Heart right ventricle (tissue), 16 donors: ENCODE data around the gene VAMP2. TPM values are rescaled to one million over a fixed set of nuclear protein-coding genes. Genes with fewer than 3 reads are reported as not detected.
A peak's percentile ranks its signal among the peaks of the same experiment; 100 is the strongest.

ENCODE experiments used
- ATAC-seq, 8 donors: fragments of 200-7000 bp; cut with Tn5 transposase; one replicate each; pipeline ENCODE4 v1.9.1; 2020; ENCODE audit warnings: mild to moderate bottlenecking in 8 of 8, moderate library complexity in 8 of 8, moderate number of reproducible peaks in 1 of 8
- DNase-seq, 2 donors: peaks; one replicate each; pipeline ENCODE4 v3.0.0-alpha.2; 2020
- H3K27ac ChIP-seq, 10 donors: fragments of 200-600 bp; sonication (generic) in 2 of 10; one replicate each; pipeline versions ENCODE4 v1.5.0 to v1.8.0; 2020 to 2022; ENCODE audit warnings: mild to moderate bottlenecking in 3 of 10
- H3K27me3 ChIP-seq, 7 donors: fragments of 200-600 bp; one replicate each; pipeline ENCODE4 v1.8.0; 2021 to 2022; ENCODE audit warnings: mild to moderate bottlenecking in 2 of 7
- H3K36me3 ChIP-seq, 9 donors: fragments of 200-600 bp; sonication (generic) in 1 of 9; one replicate each; pipeline versions ENCODE4 v1.5.0 to v1.8.0; 2020 to 2022; ENCODE audit warnings: mild to moderate bottlenecking in 2 of 9
- H3K4me1 ChIP-seq, 9 donors: fragments of 200-600 bp; sonication (generic) in 1 of 9; one replicate each; pipeline versions ENCODE4 v1.5.0 to v1.8.0; 2020 to 2022; ENCODE audit warnings: mild to moderate bottlenecking in 4 of 9
- H3K4me3 ChIP-seq, 10 donors: fragments of 200-600 bp; sonication (generic) in 2 of 10; one replicate each; pipeline versions ENCODE4 v1.5.0 to v1.8.0; 2020 to 2022; ENCODE audit warnings: mild to moderate bottlenecking in 7 of 10, moderate library complexity in 2 of 10
- H3K9me3 ChIP-seq, 11 donors: fragments of 200-600 bp in 10 of 11; sonication (generic) in 2 of 11; one replicate each; pipeline versions ENCODE4 v1.5.0 to v1.8.0; 2013 to 2022; ENCODE audit warnings: mild to moderate bottlenecking in 2 of 11, control low read depth in 1 of 11, moderate library complexity in 1 of 11
- CTCF ChIP-seq, 9 donors: fragments of 200-600 bp; sonication (generic) in 2 of 9; IDR thresholded peaks; one replicate each; pipeline versions ENCODE4 v1.5.0 to v1.8.0; 2021 to 2022; ENCODE audit warnings: antibody characterized with exemption in 9 of 9, mild to moderate bottlenecking in 5 of 9, moderate library complexity in 1 of 9
- WGBS, 2 donors: extraction: QIAGEN DNeasy Blood & Tissue Kit; methylation state at CpG; one replicate each; pipeline ENCODE4 v1.1.7; 2013; ENCODE audit warnings: inconsistent platforms in 1 of 2; 5-methylcytosine and 5-hydroxymethylcytosine counted together
- intact Hi-C, 10 donors: fragments of 100-400 bp; cut with DNase I; formaldehyde crosslinking; loops; one replicate each; pipeline versions ENCODE4 v1.11.1 to v1.14.2; 2022
- polyA plus RNA-seq, 2 donors: library from polyadenylated mRNA; stranded (reverse); fragments of 200-250 nt; gene quantifications; one replicate each; pipeline ENCODE4 v1.2.3, GENCODE V29; 2013
- total RNA-seq, 10 donors: library from RNA; stranded (reverse); fragmentation: NEBNext Ultra II Directional in 3 of 10; extraction: Animal tissue kit (Norgen Biotek cat#: 25700) in 3 of 10; gene quantifications; one replicate each; pipeline versions ENCODE4 v1.2.1 to v1.2.4, GENCODE V29; 2021 to 2023
- donor health status: Arrhythmogenic right ventricular cardiomyopathy.
- donor health status: ischemic (EF 13 %, LVEDD 7.1; RV severe dilation, severe dysfunction).
- donor health status: healthy with polysubstance abuse.
- donor health status: DM: no; HTN: yes; CAD: no.
- donor health status: DM: no; HTN: no; CAD: no.
- donor health status: ischemic (EF 25% LVEDD 6.9; RV normal size, moderate dysfunction).
- donor health status: ischemic (EF 25% LVEDD 5.7; RV mildly dilated, moderate dysfunction).
- donor health status: healthy.
- donor health status: DM: yes; HTN: yes; CAD: no.
- donor health status: Ischemic cardiomyopathy.
- donor health status: ischemic (EF 35%, LVEDD 5.7; RV mildly dilated, moderate dysfunction).
- donor health status: nonischemic (EF 11% LVEDD 7.7; RV severe dilation, severe dysfunction).
- donor health status: DM: yes; HTN: yes; CAD: no.
- donor health status: PGD.
- donor health status: ischemic (EF 29% LVEDD 5.4; RV normal size, mild dysfunction).
- donor health status: nonischemic (EF 23%, LVEDD 6.1; RV moderate dilation, normal function).

Gene VAMP2
- total and polyA plus RNA-seq, 12 donors: 46.8 to 67.8 (median 59.9) TPM

- no peak for TF ChIP-seq CTCF (IDR thresholded peaks at IDR 0.05)
- WGBS, 2 donors: 0% methylated on average over 44 of the region's 44 CpGs
- peak; percentile 90 to 93 for DNase-seq
- Histone ChIP-seq H3K27me3 (no peaks in the 10 kb centered on the region), H3K27ac (peak overlapping the region; percentile 81 to 99 (median 93)), H3K36me3 (no peaks in the 10 kb centered on the region), H3K9me3 (no peaks in the 10 kb centered on the region), H3K4me3 (peak overlapping the region; percentile 63 to 90 (median 78)), H3K4me1 (peaks cover 7 to 43% (median 24%) of the 10 kb centered on the region in 9 donors)
- intact Hi-C loops: loop anchor here (1.0 to 10.0 kb wide), 12 partner anchors 31 to 111 kb away; partner anchors contain the start of genes HES7 (in 4 of the 10), CTC1 (in 2 of the 10), PFAS (in 2 of the 10) and ALOXE3 (in 1 of the 10)
- peak; percentile 24 to 69 (median 57) for ATAC-seq
Observed at GRCh38 chr17:8185582-8186445, 23.1 kb upstream of the VAMP2 start.

GRCh38 chr17:8176998-8177731 lies 14.4 kb upstream of the VAMP2 start:
- no peak for TF ChIP-seq CTCF (IDR thresholded peaks at IDR 0.05)
- Histone ChIP-seq H3K4me3 (peak overlapping the region in 9 of 10 donors; percentile 45 to 87 (median 71)), H3K27ac (peak overlapping the region; percentile 62 to 93 (median 82)), H3K9me3 (no peaks in the 10 kb centered on the region), H3K36me3 (no peaks in the 10 kb centered on the region), H3K27me3 (no peaks in the 10 kb centered on the region), H3K4me1 (peaks cover 11 to 43% (median 27%) of the 10 kb centered on the region in 9 donors)
- intact Hi-C loops: no loop called here
- DNase-seq: no peak
- no peak for ATAC-seq
- 70 to 75% methylated on average over 19 of the region's 19 CpGs for WGBS, 2 donors

- Histone ChIP-seq H3K4me3 (peak within 1 kb of the TSS; percentile 29 to 87 (median 71)), H3K27me3 (no peaks in the 10 kb centered on the region), H3K9me3 (no peaks in the 10 kb centered on the region), H3K36me3 (no peaks in the 10 kb centered on the region), H3K4me1 (peaks cover 11 to 43% (median 27%) of the 10 kb centered on the region in 9 donors), H3K27ac (peak within 1 kb of the TSS; percentile 62 to 93 (median 82))
- ATAC-seq (peak; percentile 74 to 87 (median 83)), DNase-seq (peak; percentile 89 to 90)
- WGBS, 2 donors: 1% methylated on average over 56 of the region's 56 CpGs
- intact Hi-C loops: no loop called here
- TF ChIP-seq CTCF (IDR thresholded peaks at IDR 0.05): peak in 4 of 9 donors; percentile 17 to 45 (median 32)
Observed at GRCh38 chr17:8176197-8176940, 13.6 kb upstream of the VAMP2 start, which contains the start of gene TMEM107. TSS of gene TMEM107 (minus strand) at chr17:8176380. CDS start at chr17:8176286, 94 bp downstream.
